ENCODE results near the gene NR6A1. TPM values are rescaled to one million over a fixed set of nuclear protein-coding genes. Genes with fewer than 3 reads are reported as not detected.

Gene NR6A1
- total and polyA plus RNA-seq, 2 of the 8 experiments (the other 6 are each of a cell fraction or from before 2014, with no cell fraction given): 93.2 to 237 TPM

GRCh38 chr9:124717597-124717996 lies 53.5 kb downstream of the NR6A1 start:
- ChIA-PET POLR2A (ENCODE audit: partially characterized antibody) (interaction anchor here (1.1 kb wide), 1 partner anchor 10 kb away, joined by 3 read pairs; no protein-coding TSS in a partner anchor), CTCF (ENCODE audit: partially characterized antibody) (interaction anchor here (0.7 to 3.1 kb wide), 11 partner anchors 15 to 166 kb away, joined by 3 to 9 read pairs (median 3); no protein-coding TSS in a partner anchor)
- TF ChIP-seq HDAC6 (IDR thresholded peaks at IDR 0.05; ENCODE audit: low read depth, low read length): no peak
- Histone ChIP-seq H3K4me3 (ENCODE audit: extremely low read depth in 1 of 4, insufficient read depth in 2 of 4, low read depth in 3 of 4, low read length in 4 of 4) (no peak overlapping the region), H3K79me1 (ENCODE audit: low read depth, low read length) (no peaks in the 10 kb centered on the region; the same call in none of the 2 replicates), H4K91ac (replicated peaks; ENCODE audit: insufficient read length, low read length) (no peak overlapping the region), H3K56ac (replicated peaks; ENCODE audit: insufficient read length, low read depth, low read length) (no peak overlapping the region), H3K18ac (ENCODE audit: extremely low read depth, low read length) (no peak overlapping the region), H3K23ac (ENCODE audit: insufficient read length) (no peak overlapping the region), H3K4me1 (replicated peaks in 1 of 4; ENCODE audit: control insufficient read depth in 3 of 4, insufficient read depth in 4 of 4, low read length in 3 of 4) (peaks cover 0 to 5% (median 1%) of the 10 kb centered on the region in 4 experiments; a peak in 2 of 7 replicates), H2BK120ac (replicated peaks; ENCODE audit: low read depth, low read length) (no peak overlapping the region), H4K8ac (ENCODE audit: extremely low read depth, insufficient read depth, low read length) (no peak overlapping the region), H2BK20ac (ENCODE audit: low read length) (no peak overlapping the region), H2BK5ac (ENCODE audit: low read depth, low read length) (no peak overlapping the region), H2AFZ (ENCODE audit: low read length) (no peak overlapping the region), H3K79me2 (ENCODE audit: control insufficient read depth in 1 of 2, insufficient read depth in 2 of 2, low read length in 2 of 2) (peaks cover 0 to 61% of the 10 kb centered on the region in 2 experiments; a peak in 2 of 4 replicates), H3K9me3 (ENCODE audit: insufficient read depth in 2 of 2, low read depth in 1 of 2, low read length in 1 of 2) (no peaks in the 10 kb centered on the region), H4K5ac (ENCODE audit: insufficient read length, low read depth, low read length) (no peak overlapping the region), H3K4ac (replicated peaks; ENCODE audit: insufficient read length, low read depth, low read length) (no peak overlapping the region), H3K36me3 (ENCODE audit: control insufficient read depth in 2 of 4, insufficient read depth in 4 of 4, low read length in 3 of 4) (peaks cover 0 to 10% (median 0%) of the 10 kb centered on the region in 4 experiments; a peak in 2 of 8 replicates), H3K23me2 (ENCODE audit: low read depth, low read length) (no peaks in the 10 kb centered on the region), H3K14ac (ENCODE audit: insufficient read length) (no peak overlapping the region), H3K27ac (ENCODE audit: low read depth, low read length) (no peak overlapping the region), H2BK15ac (ENCODE audit: low read length) (no peak overlapping the region), H3K9ac (replicated peaks in 1 of 4; ENCODE audit: extremely low read depth in 1 of 4, low read depth in 3 of 4, low read length in 3 of 4) (no peak overlapping the region), H4K20me1 (replicated peaks in 1 of 2; ENCODE audit: control insufficient read depth in 1 of 2, insufficient read depth in 2 of 2, low read length in 2 of 2) (peaks cover 0 to 6% of the 10 kb centered on the region in 2 experiments), H3K27me3 (replicated peaks in 1 of 4; ENCODE audit: control insufficient read depth in 3 of 4, extremely low read depth in 1 of 4, insufficient read depth in 3 of 4, low read length in 3 of 4) (no peaks in the 10 kb centered on the region), H3K4me2 (ENCODE audit: insufficient read depth in 1 of 2, low read depth in 2 of 2, low read length in 2 of 2) (no peak overlapping the region), H2AK5ac (ENCODE audit: low read depth, low read length) (no peak overlapping the region), H2BK12ac (ENCODE audit: low read depth, low read length) (no peak overlapping the region)
- WGBS, 2 experiments (ENCODE audit: extremely low coverage in 1 of 2, insufficient coverage in 1 of 2, insufficient read length in 1 of 2, insufficient replicate concordance in 2 of 2, low coverage in 1 of 2, low lambda C conversion rate in 2 of 2, missing lambda C conversion rate in 1 of 2): 96% methylated on average over 2 of the region's 2 CpGs; no CpG with 5 or more reads in 1 of the 2 experiments
- DNase-seq (ENCODE audit: low read depth in 1 of 2, low spot score in 2 of 2) (no peak), FAIRE-seq (no peak)

All from H1 (cell line).